Measurements from ENCODE around the gene MTG2. TPM values are rescaled to one million over a fixed set of nuclear protein-coding genes. Genes with fewer than 3 reads are reported as not detected.

MTG2 gene
- total RNA-seq, 1 experiment from 2014 or later = 33.9 TPM

- ATAC-seq (no peak), DNase-seq (no peak)
- Histone ChIP-seq H3K4me2 (ENCODE audit: low read length) (no peak overlapping the region), H4K20me1 (ENCODE audit: low read length) (peaks cover 5% of the 10 kb centered on the region; the same call in 1 of the 2 replicates), H3K9me2 (replicated peaks; ENCODE audit: low read length) (no peaks in the 10 kb centered on the region), H3K36me3 (ENCODE audit: low read depth, low read length) (peaks cover 8% of the 10 kb centered on the region), H3F3A (ENCODE audit: low read length, unreplicated experiment) (no peaks in the 10 kb centered on the region), H2AFZ (ENCODE audit: low read length) (no peak overlapping the region), H3K27me3 (ENCODE audit: low read length) (no peaks in the 10 kb centered on the region), H3K79me2 (ENCODE audit: low read length) (no peaks in the 10 kb centered on the region), H3K27ac (ENCODE audit: low read length) (no peak overlapping the region), H3K4me3 (ENCODE audit: low read length) (no peak overlapping the region), H3K9me3 (ENCODE audit: low read length) (no peaks in the 10 kb centered on the region), H3K4me1 (ENCODE audit: insufficient read depth, low read length) (peaks cover 30% of the 10 kb centered on the region), H3K9ac (ENCODE audit: low read length) (no peak overlapping the region)
- no TSS peak for BruUV-seq (replicated peaks)
- intact Hi-C loops (cut with micrococcal nuclease) = no loop called here
- ChIA-PET POLR2A (ENCODE audit: unreplicated experiment) (no interaction called here), CTCF (no interaction called here)
- TF ChIP-seq EZH2 (IDR thresholded peaks at IDR 0.05; ENCODE audit: low read length, unreplicated experiment) (no peak), EZH2phosphoT487 (IDR thresholded peaks at IDR 0.05; ENCODE audit: borderline replicate concordance, low read length) (no peak)
- TF ChIP-seq, protein P1, sequence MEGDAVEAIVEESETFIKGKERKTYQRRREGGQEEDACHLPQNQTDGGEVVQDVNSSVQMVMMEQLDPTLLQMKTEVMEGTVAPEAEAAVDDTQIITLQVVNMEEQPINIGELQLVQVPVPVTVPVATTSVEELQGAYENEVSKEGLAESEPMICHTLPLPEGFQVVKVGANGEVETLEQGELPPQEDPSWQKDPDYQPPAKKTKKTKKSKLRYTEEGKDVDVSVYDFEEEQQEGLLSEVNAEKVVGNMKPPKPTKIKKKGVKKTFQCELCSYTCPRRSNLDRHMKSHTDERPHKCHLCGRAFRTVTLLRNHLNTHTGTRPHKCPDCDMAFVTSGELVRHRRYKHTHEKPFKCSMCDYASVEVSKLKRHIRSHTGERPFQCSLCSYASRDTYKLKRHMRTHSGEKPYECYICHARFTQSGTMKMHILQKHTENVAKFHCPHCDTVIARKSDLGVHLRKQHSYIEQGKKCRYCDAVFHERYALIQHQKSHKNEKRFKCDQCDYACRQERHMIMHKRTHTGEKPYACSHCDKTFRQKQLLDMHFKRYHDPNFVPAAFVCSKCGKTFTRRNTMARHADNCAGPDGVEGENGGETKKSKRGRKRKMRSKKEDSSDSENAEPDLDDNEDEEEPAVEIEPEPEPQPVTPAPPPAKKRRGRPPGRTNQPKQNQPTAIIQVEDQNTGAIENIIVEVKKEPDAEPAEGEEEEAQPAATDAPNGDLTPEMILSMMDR (conservative IDR thresholded peaks at IDR 0.05; ENCODE audit: low read depth, low read length) = no peak
These were observed 23.0 kb downstream of the MTG2 start for GRCh38 chr20:62205618-62206387.

DNA sequence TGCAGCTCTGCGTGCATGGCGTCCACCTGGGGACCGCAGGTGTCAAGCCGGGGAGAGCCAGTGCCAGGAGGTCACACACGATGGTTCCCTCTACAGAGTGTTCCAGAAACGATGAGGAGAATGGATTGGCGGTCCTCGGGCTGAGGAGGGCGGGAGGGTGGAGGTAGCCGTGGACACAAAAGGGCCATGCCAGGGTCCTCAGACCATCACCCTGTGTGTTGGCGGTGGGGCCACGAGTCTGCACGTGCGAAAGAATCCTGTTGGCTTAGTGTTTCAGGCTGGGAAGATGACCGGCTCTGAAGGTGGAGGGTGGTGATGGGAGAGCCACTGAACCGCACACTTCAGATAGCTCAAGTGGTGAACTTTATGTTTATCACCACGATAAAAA, 23.6 kb downstream of the MTG2 start:
- Histone ChIP-seq H3K4me2 (ENCODE audit: low read length) (no peak overlapping the region), H3K36me3 (ENCODE audit: low read depth, low read length) (0 out of 2 replicates have a peak, but pooled peaks cover 3% of the 10 kb centered on the region), H3K27ac (ENCODE audit: low read length) (no peak overlapping the region), H3K4me1 (ENCODE audit: insufficient read depth, low read length) (peaks cover 30% of the 10 kb centered on the region), H3K9ac (ENCODE audit: low read length) (no peak overlapping the region), H3K9me3 (ENCODE audit: low read length) (no peaks in the 10 kb centered on the region), H3K79me2 (ENCODE audit: low read length) (no peaks in the 10 kb centered on the region), H3F3A (ENCODE audit: low read length, unreplicated experiment) (no peaks in the 10 kb centered on the region), H3K27me3 (ENCODE audit: low read length) (no peaks in the 10 kb centered on the region), H2AFZ (ENCODE audit: low read length) (no peak overlapping the region), H4K20me1 (ENCODE audit: low read length) (peaks cover 5% of the 10 kb centered on the region; the same call in 1 of the 2 replicates), H3K9me2 (replicated peaks; ENCODE audit: low read length) (no peaks in the 10 kb centered on the region), H3K4me3 (ENCODE audit: low read length) (no peak overlapping the region)
- intact Hi-C loops (cut with micrococcal nuclease) = no loop called here
- no TSS peak for BruUV-seq (replicated peaks)
- POLR2A ChIA-PET (ENCODE audit: unreplicated experiment) = no interaction called here
- no peak for ATAC-seq
- CTCF ChIA-PET = no interaction called here
- TF ChIP-seq EZH2 (IDR thresholded peaks at IDR 0.05; ENCODE audit: low read length, unreplicated experiment) (no peak), EZH2phosphoT487 (IDR thresholded peaks at IDR 0.05; ENCODE audit: borderline replicate concordance, low read length) (no peak)
- TF ChIP-seq, protein P1 (conservative IDR thresholded peaks at IDR 0.05; ENCODE audit: low read depth, low read length) = no peak
- DNase-seq = no peak

- Histone ChIP-seq H4K20me1 (ENCODE audit: low read length) (peaks cover 5% of the 10 kb centered on the region; the same call in 1 of the 2 replicates), H3F3A (ENCODE audit: low read length, unreplicated experiment) (no peaks in the 10 kb centered on the region), H3K9me2 (replicated peaks; ENCODE audit: low read length) (no peaks in the 10 kb centered on the region), H3K4me1 (ENCODE audit: insufficient read depth, low read length) (peaks cover 20% of the 10 kb centered on the region), H3K36me3 (ENCODE audit: low read depth, low read length) (no peaks in the 10 kb centered on the region), H3K79me2 (ENCODE audit: low read length) (no peaks in the 10 kb centered on the region), H3K4me3 (ENCODE audit: low read length) (no peak overlapping the region), H3K9ac (ENCODE audit: low read length) (no peak overlapping the region), H2AFZ (ENCODE audit: low read length) (no peak overlapping the region), H3K4me2 (ENCODE audit: low read length) (no peak overlapping the region), H3K27me3 (ENCODE audit: low read length) (no peaks in the 10 kb centered on the region), H3K9me3 (ENCODE audit: low read length) (no peaks in the 10 kb centered on the region), H3K27ac (ENCODE audit: low read length) (no peak overlapping the region)
- intact Hi-C loops (cut with micrococcal nuclease) = no loop called here
- no peak for DNase-seq
- CTCF ChIA-PET = no interaction called here
- no peak for ATAC-seq
- BruUV-seq (replicated peaks) = no TSS peak
- POLR2A ChIA-PET (ENCODE audit: unreplicated experiment) = no interaction called here
- no peak for TF ChIP-seq EZH2 (IDR thresholded peaks at IDR 0.05; ENCODE audit: low read length, unreplicated experiment)
- TF ChIP-seq EZH2phosphoT487 (IDR thresholded peaks at IDR 0.05; ENCODE audit: borderline replicate concordance, low read length) = no peak
- TF ChIP-seq, protein P1 (conservative IDR thresholded peaks at IDR 0.05; ENCODE audit: low read depth, low read length) = no peak
These were observed 25.4 kb downstream of the MTG2 start for GRCh38 chr20:62208061-62208794.

All from PC-3 (cell line).